GM21390 (cell line): Measurements from ENCODE around the gene SDS.

ENCODE experiments used
- ATAC-seq: cut with Tn5 transposase; IDR thresholded peaks from one replicate; pipeline ENCODE4 v1.9.1; 2021; ENCODE audit not compliant: unreplicated experiment

The SDS gene

DNA sequence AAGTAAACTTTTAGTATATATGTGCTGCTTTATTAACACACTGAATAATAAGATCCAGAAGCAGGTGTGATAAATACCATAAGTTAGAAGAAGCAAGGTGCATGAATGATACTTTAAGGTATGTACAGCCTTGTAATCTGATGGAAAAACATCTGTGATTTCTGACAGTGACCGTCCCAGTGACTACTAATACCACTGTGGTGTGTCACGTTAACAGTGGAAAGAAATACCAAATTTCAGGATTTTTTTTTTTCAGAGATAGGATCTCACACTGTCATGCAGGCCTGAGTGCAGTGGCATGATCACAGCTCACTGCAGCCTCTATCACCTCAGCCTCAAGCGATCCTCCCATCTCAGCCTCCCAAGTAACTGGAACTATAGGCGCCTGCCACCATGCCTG is 21.5 kb downstream of the SDS start:
- no peak for ATAC-seq

GRCh38 chr12:113381220-113381619 is 22.5 kb downstream of the SDS start:
- ATAC-seq = no peak

DNA sequence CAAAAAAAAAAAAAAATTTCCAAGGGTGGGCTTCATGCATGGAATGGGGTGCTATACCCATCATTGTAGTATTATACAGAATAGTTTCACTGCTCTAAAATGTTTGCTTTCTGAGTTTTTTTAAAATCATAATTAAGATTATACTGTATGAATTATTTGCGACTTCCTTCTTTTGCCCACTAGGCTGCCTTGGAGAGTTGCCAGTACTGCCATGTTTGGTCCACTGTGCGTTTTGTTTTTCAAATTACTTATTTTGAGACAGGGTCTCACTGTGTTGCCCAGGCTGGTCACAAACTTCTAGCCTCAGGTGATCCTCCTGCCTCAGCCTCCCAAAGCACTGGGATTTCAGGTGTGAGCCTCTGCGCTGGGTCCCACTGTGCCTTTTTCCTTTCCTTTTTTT is 25.4 kb downstream of the SDS start:
- ATAC-seq = no peak

DNA sequence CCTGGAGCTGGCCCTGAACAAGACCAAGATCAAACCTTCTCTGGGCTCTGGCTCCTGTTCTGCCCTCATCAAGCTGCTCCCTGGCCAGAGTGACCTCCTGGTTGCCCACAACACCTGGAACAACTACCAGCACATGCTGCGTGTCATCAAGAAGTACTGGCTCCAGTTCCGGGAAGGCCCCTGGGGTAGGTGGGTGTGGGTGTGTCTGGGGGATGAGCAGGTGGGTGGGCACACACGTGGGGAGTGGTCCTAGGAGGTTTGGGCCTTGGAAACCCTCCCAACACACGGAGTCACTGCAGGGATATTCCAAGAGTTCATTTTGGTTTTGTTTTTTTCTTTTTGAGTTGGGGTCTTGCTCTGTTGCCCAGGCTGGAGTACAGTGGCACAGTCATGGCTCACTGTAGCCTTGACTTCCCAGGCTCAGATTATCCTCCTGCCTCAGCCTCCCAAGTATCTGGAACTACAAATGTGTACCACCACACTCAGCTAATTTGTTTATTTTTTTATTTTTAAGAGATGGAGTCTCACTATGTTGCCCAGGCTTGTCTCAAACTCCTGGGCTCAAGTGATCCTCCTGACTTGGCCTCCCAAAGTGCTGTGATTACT is 28.8 kb downstream of the SDS start:
- no peak for ATAC-seq

GRCh38 chr12:113373969-113374368 is 29.7 kb downstream of the SDS start:
- no peak for ATAC-seq

DNA sequence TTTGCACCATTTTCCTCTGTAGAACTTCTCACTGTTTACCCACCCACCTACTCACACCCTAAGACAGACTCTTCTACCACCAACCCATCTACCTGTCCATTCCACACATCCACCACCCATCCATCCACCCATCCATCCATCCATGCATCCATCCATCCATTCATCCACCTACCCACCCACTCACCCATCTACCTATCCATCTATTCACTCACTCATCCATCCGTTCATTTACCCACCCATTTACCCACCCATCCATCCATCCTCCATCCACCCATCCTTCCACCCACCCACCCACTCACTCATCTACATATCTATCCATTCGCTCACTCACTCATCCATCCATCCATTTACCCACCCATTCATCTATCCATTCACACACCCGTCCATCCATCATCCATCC is 30.2 kb downstream of the SDS start:
- ATAC-seq = no peak

- no peak for ATAC-seq
Measured at GRCh38 chr12:113372371-113372770, 31.3 kb downstream of the SDS start.

DNA sequence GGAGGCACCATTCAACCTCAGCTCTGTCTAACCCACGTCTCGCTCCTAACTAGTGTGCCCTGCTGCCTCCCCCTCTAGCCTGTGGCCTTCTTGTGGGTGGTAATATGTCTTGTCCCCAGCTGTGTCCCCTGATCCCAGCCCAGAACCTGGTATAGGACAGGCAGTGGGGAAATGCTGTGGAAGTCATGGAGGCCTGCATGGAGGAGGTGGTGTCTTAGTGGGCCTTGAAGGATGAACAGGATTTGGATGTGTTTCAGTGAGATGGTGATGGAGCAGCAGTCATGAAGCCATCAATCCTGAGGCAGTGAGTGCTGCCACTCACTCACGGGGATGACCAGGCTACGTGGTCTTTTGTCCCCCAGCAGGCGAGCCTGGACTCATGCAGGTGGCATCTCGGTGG is 31.9 kb downstream of the SDS start:
- no peak for ATAC-seq

DNA sequence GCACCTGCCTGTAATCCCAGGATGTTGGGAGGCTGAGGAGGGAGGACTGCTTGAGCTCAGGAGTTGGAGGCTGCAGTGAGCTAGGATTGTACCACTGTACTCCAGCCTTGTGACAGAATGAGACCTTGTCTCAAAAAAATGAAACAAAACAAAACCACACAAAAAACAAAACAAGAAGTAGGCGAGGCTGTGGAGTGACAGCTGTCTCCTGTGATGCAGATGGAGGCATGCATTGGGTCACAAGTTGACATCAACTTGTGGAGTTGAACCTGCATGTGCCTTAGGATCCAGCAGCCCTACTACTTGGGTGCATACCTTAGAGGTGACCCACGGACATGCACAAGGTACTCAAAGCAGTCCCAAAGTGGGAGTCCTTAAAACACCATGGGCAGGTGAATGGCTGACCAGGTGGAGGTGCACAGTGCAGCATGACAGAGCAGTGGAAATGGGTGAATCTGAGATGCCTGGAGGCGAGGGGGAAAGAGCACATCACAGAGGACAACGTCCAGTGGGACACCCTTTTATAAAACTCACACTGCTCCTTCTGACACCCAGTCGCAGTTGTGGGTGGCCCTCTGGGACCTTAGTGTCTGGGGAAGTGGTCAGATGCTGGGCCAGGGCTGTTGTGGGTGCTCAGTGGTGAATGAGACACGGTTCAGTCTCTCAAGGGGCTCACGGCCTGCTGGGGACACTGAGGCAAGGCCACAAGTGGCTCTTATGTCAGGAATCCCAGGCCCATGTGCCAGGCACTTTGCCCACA is 32.6 kb downstream of the SDS start:
- ATAC-seq = no peak

DNA sequence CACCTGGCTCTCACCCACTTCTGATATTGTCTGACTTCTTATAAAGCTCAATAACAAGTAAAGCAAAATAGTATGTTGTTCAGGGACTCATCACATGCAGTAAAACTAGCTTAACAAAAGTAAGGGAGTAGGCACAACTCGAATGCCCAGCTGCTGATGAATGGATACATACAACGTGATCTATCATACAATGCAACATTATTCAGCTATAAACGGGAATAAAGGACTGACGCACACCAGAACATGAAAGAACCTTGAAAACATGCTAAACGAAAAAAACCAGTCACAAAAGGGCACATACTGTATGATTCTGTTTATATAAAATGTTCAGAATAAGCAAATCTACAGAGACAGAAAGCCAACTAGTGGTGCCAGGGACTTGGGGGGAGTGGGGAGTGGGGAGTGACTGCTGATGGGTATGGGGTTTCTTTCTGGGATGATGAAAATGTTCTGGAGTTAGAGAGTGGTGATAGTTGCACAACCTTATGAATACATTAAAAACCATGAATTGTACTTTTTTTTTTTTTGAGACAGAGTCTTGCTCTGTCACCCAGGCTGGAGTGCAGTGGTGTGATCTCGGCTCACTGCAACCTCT is 34.2 kb downstream of the SDS start:
- no peak for ATAC-seq

GRCh38 chr12:113368331-113368730 is 35.4 kb downstream of the SDS start:
- ATAC-seq = no peak

DNA sequence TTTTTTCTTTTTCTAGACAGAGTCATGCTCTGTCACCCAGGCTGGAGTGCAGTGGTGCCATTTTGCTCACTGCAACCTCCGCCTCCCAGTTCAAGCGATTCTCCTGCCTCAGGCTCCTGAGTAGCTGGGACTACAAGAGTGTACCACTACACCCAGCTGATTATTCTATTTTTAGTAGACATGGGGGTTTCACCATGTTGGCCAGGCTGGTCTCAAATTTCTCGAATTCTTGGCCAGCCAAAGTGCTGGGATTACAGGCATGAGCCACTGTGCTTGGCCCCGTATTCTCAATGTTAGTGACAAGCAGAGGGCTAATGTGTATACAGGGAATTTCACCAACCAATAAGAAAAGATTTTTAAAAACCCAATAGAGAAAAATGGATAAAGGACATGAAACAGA is 36.9 kb downstream of the SDS start:
- ATAC-seq = no peak

GRCh38 chr12:113365639-113366395 is 37.9 kb downstream of the SDS start:
- no peak for ATAC-seq

DNA sequence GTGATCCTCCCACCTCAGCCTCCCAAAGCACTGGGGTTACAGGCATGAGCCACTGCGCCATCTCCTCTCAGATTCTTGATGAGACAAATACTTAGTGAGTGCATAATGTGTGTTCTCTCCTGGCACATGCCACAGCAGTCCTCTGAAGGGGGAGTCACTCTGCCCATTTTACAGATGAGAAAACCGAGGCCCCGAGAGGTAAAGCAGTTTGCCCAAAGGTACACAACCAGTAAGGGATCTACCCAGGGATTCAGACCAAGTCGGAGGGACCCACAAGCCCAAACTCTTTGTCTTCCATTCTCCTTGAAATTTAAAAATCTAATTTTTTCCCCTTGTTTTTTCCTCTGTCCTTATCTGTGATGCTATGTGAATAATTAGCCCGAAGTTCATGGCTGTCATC is 39.0 kb downstream of the SDS start:
- no peak for ATAC-seq

DNA sequence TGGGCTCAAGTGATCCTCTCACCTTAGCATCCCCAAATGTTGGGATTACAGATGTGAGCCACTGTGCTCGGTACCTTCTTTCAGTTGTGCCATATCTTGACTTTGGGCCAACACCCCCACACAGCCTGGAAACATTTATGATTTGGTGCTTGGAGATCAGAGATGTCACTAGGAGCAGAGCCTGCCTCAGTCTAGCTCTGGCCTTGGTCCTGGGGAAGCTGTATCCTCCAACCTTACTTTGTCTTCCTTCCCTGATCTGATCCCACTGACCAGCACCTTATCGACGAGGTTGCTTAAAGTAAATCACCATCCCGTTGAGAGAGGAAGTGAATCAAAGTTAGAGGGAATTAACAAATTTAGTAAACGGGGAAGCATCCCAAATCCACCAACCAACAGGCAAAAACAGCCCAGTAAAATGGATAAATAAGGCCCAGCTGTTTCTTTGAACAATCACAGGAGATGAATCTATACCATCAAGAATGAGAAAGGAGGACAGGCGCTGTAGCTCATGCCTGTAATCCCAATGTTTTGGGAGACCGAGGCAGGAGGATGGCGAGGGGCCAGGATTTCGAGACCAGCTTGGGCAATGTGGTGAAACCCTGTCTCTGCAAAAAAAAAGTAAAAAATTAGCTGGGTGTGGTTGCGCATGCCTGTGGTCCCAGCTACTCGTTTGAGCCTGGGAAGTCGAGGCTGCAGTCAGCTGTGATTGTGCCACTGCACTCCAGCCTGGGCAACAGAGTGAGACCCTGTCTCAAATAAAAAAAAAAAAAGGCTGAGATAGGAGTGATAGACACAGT is 41.9 kb downstream of the SDS start:
- no peak for ATAC-seq

DNA sequence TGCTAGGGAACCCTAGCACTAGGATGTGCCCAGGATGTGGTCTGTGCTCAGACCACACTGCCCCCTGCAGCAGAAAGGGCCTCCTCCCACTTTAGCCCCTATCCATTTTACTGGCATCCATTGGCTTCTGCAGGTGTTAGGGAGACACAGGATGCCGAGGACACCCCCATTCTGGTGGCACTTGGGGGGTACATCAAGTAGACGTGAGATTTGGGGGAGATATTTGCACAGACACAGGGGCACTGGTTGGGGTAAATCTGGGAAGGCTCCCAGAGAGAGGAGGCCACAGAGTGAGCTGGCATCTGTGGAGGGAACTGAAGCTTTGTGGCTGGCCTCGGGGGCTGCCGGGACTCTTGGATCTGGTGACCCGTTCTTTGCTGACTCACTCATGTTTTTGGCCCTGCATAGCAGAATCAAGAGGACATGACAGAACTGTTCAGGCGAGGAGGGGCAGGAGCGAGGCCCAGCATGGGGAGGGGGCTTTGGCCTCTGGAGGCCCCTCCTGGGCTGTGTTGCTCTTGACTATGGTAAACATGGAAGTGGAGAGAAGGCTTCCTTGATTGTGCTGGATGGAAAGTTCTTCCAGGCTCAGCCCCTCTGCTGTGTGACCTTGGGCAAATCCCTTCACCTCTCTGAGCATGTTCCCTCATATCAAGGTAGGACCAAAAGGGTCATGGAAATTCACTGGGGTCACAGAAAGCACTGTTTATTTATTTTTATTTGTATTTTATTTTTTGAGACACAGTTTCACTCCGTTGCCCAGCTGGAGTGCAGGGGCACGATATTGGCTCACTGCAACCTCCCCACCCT is 43.5 kb downstream of the SDS start:
- no peak for ATAC-seq

DNA sequence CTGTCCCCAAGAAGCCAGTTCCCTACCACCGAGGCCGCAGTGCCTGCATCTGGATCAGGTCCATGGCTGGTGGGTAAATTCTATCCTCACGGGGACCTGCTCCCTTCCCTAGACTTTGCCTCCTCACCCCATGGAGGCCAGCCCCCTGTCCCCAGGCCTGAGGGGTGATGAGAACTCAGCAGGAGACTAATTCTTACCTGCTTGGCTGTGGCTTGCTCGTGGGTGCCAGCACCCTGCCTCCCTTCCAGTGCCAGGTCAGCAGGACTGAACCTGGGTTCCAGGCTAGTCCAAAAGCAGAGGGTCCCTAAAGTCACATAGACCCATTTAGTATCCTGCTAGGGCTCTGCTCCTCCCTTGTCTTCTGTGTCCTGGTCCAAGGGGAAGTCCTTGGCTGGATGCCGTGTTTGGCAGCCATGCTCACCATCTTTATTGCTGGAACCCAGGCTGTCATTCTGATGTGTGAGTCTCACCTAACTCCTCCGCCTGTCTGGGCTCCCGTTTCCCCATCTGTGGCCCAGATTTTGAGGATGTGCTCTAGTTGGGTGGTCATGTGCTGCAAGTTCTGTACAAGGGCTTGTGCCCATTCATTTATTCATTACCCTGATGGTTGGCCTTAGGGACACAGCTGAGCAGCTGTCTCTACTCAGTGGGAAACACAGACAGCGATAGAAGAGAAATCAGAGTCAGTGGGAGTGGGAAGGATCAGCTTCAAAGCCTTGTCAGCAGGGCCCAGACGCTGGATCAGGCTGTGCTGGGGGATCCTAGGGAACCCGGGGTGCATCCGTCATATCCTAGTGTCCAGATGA is 44.4 kb downstream of the SDS start:
- ATAC-seq = no peak

- peak; percentile 87 for ATAC-seq
Measured at GRCh38 chr12:113358381-113359132, 45.1 kb downstream of the SDS start, which contains the start of gene PLBD2. PLBD2 (plus strand) TSS chr12:113358587; CDS start chr12:113358601, 14 bp downstream.
